ENCODE data around the gene PEX11G. TPM values are rescaled to one million over a fixed set of nuclear protein-coding genes. Genes with fewer than 3 reads are reported as not detected.

Gene PEX11G
- total and polyA plus RNA-seq, 7 donors, result 2.3 to 12.3 (median 5.1) TPM; not detected in 1

DNA sequence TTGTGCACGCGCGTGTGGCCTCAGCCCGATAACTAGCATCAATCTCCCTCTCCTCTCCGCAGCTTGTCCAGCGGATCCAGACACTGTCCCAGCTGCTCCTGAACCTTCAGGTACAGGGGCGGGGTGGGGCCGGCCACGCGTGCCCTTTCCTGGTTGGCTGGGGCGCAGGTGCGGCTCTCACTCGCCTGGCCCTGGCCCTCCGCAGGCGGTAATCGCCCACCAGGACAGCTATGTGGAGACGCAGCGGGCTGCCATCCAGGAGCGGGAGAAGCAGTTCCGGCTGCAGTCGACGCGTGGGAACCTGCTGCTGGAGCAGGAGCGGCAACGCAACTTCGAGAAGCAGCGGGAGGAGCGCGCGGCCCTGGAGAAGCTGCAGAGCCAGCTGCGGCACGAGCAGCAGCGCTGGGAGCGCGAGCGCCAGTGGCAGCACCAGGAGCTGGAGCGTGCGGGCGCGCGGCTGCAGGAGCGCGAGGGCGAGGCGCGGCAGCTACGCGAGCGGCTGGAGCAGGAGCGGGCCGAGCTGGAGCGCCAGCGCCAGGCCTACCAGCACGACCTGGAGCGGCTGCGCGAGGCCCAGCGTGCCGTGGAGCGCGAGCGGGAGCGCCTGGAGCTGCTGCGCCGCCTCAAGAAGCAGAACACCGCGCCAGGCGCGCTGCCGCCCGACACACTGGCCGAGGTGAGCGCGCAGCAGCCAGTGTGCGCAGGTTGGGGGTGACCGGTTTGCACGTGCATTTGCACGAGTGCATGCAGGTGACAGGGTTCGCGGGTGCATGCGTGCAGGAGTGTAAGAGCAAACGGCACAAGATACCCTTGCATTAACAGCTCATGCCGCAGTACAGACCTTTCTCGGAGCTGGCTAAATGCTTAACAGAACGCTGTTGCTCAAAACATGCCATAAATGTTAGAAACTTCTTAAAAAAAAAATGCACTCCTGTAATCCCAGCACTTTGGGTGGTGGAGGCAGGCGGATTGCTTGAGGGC, 21.5 kb downstream of the PEX11G start:
- no peaks in the 10 kb centered on the region for H3K4me1 ChIP-seq
- TF ChIP-seq POLR2AphosphoS5 (IDR thresholded peaks at IDR 0.05) (no peak), EP300 (IDR thresholded peaks at IDR 0.05) (no peak), POLR2A (IDR thresholded peaks at IDR 0.05) (no peak)
- TF ChIP-seq, protein P1, sequence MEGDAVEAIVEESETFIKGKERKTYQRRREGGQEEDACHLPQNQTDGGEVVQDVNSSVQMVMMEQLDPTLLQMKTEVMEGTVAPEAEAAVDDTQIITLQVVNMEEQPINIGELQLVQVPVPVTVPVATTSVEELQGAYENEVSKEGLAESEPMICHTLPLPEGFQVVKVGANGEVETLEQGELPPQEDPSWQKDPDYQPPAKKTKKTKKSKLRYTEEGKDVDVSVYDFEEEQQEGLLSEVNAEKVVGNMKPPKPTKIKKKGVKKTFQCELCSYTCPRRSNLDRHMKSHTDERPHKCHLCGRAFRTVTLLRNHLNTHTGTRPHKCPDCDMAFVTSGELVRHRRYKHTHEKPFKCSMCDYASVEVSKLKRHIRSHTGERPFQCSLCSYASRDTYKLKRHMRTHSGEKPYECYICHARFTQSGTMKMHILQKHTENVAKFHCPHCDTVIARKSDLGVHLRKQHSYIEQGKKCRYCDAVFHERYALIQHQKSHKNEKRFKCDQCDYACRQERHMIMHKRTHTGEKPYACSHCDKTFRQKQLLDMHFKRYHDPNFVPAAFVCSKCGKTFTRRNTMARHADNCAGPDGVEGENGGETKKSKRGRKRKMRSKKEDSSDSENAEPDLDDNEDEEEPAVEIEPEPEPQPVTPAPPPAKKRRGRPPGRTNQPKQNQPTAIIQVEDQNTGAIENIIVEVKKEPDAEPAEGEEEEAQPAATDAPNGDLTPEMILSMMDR (IDR thresholded peaks at IDR 0.05), result no peak
- H3K4me3 ChIP-seq, result no peak overlapping the region
- no peaks in the 10 kb centered on the region for H3K9me3 ChIP-seq
- H3K36me3 ChIP-seq, result peaks cover 71 to 100% (median 94%) of the 10 kb centered on the region in 4 donors
- no peak overlapping the region for H3K27ac ChIP-seq
- WGBS, 2 donors, result 97 to 98% methylated on average over 86 of the region's 86 CpGs
- intact Hi-C loops (cut with DNase I), result no loop called here
- DNase-seq, result no peak
- no peaks in the 10 kb centered on the region for H3K27me3 ChIP-seq

DNA sequence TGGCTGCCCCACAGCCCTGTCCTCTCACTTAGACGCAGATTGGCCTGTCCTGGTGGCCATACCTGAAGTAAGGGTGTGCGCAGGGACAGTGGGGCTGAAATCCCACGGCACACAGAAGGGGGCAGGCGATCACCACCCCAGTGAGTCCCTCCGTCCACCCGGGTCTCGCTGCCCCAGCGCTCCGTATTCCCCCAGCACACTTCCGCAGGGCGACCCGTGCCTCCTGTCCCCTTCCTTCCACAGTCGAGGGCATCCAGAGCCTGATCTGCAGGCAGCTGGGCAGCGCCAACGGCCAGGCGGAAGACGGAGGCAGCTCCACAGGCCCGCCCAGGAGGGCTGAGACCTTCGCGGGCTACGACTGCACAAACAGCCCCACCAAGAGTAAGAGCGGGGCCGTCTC, 25.3 kb downstream of the PEX11G start:
- H3K4me3 ChIP-seq, result no peak overlapping the region
- H3K27ac ChIP-seq, result no peak overlapping the region
- no peaks in the 10 kb centered on the region for H3K9me3 ChIP-seq
- no peak for DNase-seq
- H3K4me1 ChIP-seq, result no peaks in the 10 kb centered on the region
- TF ChIP-seq, protein P1 (IDR thresholded peaks at IDR 0.05), result no peak
- TF ChIP-seq EP300 (IDR thresholded peaks at IDR 0.05) (no peak), POLR2A (IDR thresholded peaks at IDR 0.05) (no peak), POLR2AphosphoS5 (IDR thresholded peaks at IDR 0.05) (no peak)
- H3K27me3 ChIP-seq, result no peaks in the 10 kb centered on the region
- H3K36me3 ChIP-seq, result peaks cover 59 to 100% (median 89%) of the 10 kb centered on the region in 4 donors
- intact Hi-C loops (cut with DNase I), result no loop called here
- WGBS, 2 donors, result 96 to 97% methylated on average over 23 of the region's 23 CpGs

GRCh38 chr19:7461841-7462629, 26.8 kb downstream of the PEX11G start:
- no peaks in the 10 kb centered on the region for H3K27me3 ChIP-seq
- H3K36me3 ChIP-seq, result peaks cover 49 to 100% (median 85%) of the 10 kb centered on the region in 4 donors
- DNase-seq, result no peak
- 93 to 94% methylated on average over 28 of the region's 28 CpGs for WGBS, 2 donors
- H3K9me3 ChIP-seq, result no peaks in the 10 kb centered on the region
- no peaks in the 10 kb centered on the region for H3K4me1 ChIP-seq
- intact Hi-C loops (cut with DNase I), result no loop called here
- no peak for TF ChIP-seq POLR2AphosphoS5 (IDR thresholded peaks at IDR 0.05)
- no peak for TF ChIP-seq EP300 (IDR thresholded peaks at IDR 0.05)
- TF ChIP-seq, protein P1 (IDR thresholded peaks at IDR 0.05), result no peak
- TF ChIP-seq POLR2A (IDR thresholded peaks at IDR 0.05), result no peak
- no peak overlapping the region for H3K27ac ChIP-seq
- H3K4me3 ChIP-seq, result no peak overlapping the region

DNA sequence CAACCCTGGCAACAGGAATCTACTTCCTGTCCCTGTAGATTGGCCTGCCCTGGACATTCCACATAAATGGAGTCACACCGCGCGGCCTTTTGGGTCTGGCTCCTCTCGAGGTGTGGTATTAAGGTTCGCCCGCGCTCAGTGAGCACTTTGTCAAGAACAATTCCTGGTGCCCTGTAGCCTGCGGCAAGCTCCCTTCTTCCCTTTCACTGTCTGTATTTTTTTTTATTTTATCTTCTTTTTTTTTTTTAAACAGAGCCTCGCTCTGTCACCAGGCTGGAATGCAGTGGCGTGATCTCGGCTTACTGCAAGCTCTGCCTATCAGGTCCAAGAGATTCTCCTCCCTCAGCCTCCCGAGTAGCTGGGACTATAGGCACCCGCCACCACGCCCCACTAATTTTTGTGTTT, 28.3 kb downstream of the PEX11G start:
- Histone ChIP-seq H3K36me3 (peaks cover 46 to 100% (median 86%) of the 10 kb centered on the region in 4 donors), H3K27me3 (no peaks in the 10 kb centered on the region), H3K9me3 (no peaks in the 10 kb centered on the region), H3K4me3 (no peak overlapping the region), H3K4me1 (no peaks in the 10 kb centered on the region), H3K27ac (no peak overlapping the region)
- TF ChIP-seq POLR2A (IDR thresholded peaks at IDR 0.05) (no peak), EP300 (IDR thresholded peaks at IDR 0.05) (no peak), POLR2AphosphoS5 (IDR thresholded peaks at IDR 0.05) (no peak)
- TF ChIP-seq, protein P1 (IDR thresholded peaks at IDR 0.05), result no peak
- intact Hi-C loops (cut with DNase I), result no loop called here
- 92 to 93% methylated on average over 14 of the region's 14 CpGs for WGBS, 2 donors
- DNase-seq, result no peak
